Myocyte (in vitro differentiated cells): ENCODE measurements around the gene CCDC127. TPM values are rescaled to one million over a fixed set of nuclear protein-coding genes. Genes with fewer than 3 reads are reported as not detected.
"Not testable (repeated sequence)": the region's sequence is repeated elsewhere in the genome, so short reads cannot be mapped to it uniquely, and the experiment has no call there.

Source experiments
- DNase-seq: peaks from one replicate; pipeline ENCODE4 v3.0.0-alpha.2; 2012; ENCODE audit warnings: low read depth
- total RNA-seq: library from RNA; depleted of rRNA; stranded (reverse); fragments of >200 nt; gene quantifications from 2 replicates; pipeline ENCODE4 v1.2.3, GENCODE V29; 2014

The CCDC127 gene
- total RNA-seq, 1 donor from 2014 or later = 7.9 TPM

GRCh38 chr5:234450-234849 is 16.5 kb upstream of the CCDC127 start:
- no peak for DNase-seq

- not testable (repeated sequence) for DNase-seq
Observed at GRCh38 chr5:233426-233825, 15.5 kb upstream of the CCDC127 start.

- no peak for DNase-seq
Observed at GRCh38 chr5:231661-232060, 13.7 kb upstream of the CCDC127 start.

- DNase-seq = no peak
Observed at GRCh38 chr5:230711-231110, 12.8 kb upstream of the CCDC127 start.

GRCh38 chr5:228886-229285 is 10.9 kb upstream of the CCDC127 start:
- DNase-seq = no peak

GRCh38 chr5:227375-227774 is 9.4 kb upstream of the CCDC127 start:
- DNase-seq = not testable (repeated sequence)

GRCh38 chr5:225334-225733 is 7.4 kb upstream of the CCDC127 start:
- no peak for DNase-seq

- DNase-seq = no peak
Observed at GRCh38 chr5:223791-224190, 5.8 kb upstream of the CCDC127 start.

GRCh38 chr5:222951-223715 is 5.2 kb upstream of the CCDC127 start:
- DNase-seq = not testable (repeated sequence)

GRCh38 chr5:219991-220390 is 2.0 kb upstream of the CCDC127 start:
- DNase-seq = no peak

- peak; percentile 30 for DNase-seq
Observed at GRCh38 chr5:219460-219863, 1.5 kb upstream of the CCDC127 start.

GRCh38 chr5:218457-219291 is 721 bp upstream of the CCDC127 start:
- peak; percentile 43 for DNase-seq

- DNase-seq = not testable (repeated sequence)
Observed at GRCh38 chr5:216076-216475, 1.9 kb downstream of the CCDC127 start.

- not testable (repeated sequence) for DNase-seq
Observed at GRCh38 chr5:215256-215655, 2.7 kb downstream of the CCDC127 start.

- DNase-seq = no peak
Observed at GRCh38 chr5:213803-214395, 4.1 kb downstream of the CCDC127 start.

- DNase-seq = no peak
Observed at GRCh38 chr5:208449-209114, 9.4 kb downstream of the CCDC127 start.

- DNase-seq = no peak
Observed at GRCh38 chr5:207599-207998, 10.4 kb downstream of the CCDC127 start.

- DNase-seq = no peak
Observed at GRCh38 chr5:206927-207536, 10.9 kb downstream of the CCDC127 start.

GRCh38 chr5:206406-206805 is 11.5 kb downstream of the CCDC127 start:
- DNase-seq = peak; percentile 81

- DNase-seq = no peak
Observed at GRCh38 chr5:204966-205670, 12.8 kb downstream of the CCDC127 start.
